OCI-LY3 (cell line): Measurements from ENCODE around the gene NEUROD2.

Experiments used
- H2AFZ ChIP-seq: fragments of 200-600, 300-600 bp; shearing (Covaris generic); 2 replicates; pipeline ENCODE4 v1.6.0; 2014; ENCODE audit warnings: antibody characterized with exemption, low read depth, low read length
- H3K27ac ChIP-seq: fragments of 200-600, 300-600 bp; sonication (generic); 2 replicates; pipeline ENCODE4 v1.5.1; 2014; ENCODE audit warnings: mild to moderate bottlenecking, low read length, moderate library complexity, mixed read lengths
- H3K27me3 ChIP-seq: fragments of 200-600, 300-600 bp; sonication (generic); 2 replicates; pipeline ENCODE4 v1.6.1; 2014; ENCODE audit warnings: low read depth, low read length, mixed read lengths
- H3K36me3 ChIP-seq: fragments of 200-600, 300-600 bp; sonication (generic); replicated peaks from 2 replicates; pipeline ENCODE3; 2014; ENCODE audit warnings: low read depth, low read length, mixed read lengths
- H3K4me1 ChIP-seq: fragments of 300-600, 200-600 bp; sonication (generic); 2 replicates; pipeline ENCODE4 v1.6.1; 2014; ENCODE audit warnings: low read length, mixed read lengths
- H3K4me2 ChIP-seq: fragments of 200-600, 300-600 bp; sonication (generic); 2 replicates; pipeline ENCODE4 v1.6.1; 2014; ENCODE audit warnings: low read length, mixed read lengths
- H3K4me3 ChIP-seq: fragments of 300-600, 200-600 bp; sonication (generic); 2 replicates; pipeline ENCODE4 v1.5.1; 2014; ENCODE audit warnings: antibody characterized with exemption, mild to moderate bottlenecking, low read length, moderate library complexity
- H3K79me2 ChIP-seq: fragments of 300-600, 200-600 bp; shearing (Covaris generic); 2 replicates; pipeline ENCODE4 v1.6.1; 2014; ENCODE audit warnings: mild to moderate bottlenecking, low read length, mixed read lengths
- H3K9ac ChIP-seq: fragments of 300-600, 200-600 bp; shearing (Covaris generic); 2 replicates; pipeline ENCODE4 v1.6.0; 2014; ENCODE audit warnings: mild to moderate bottlenecking, low read length, moderate library complexity
- H3K9me3 ChIP-seq: fragments of 200-600, 300-600 bp; shearing (Covaris generic); 2 replicates; pipeline ENCODE4 v1.6.1; 2014; ENCODE audit warnings: low read length, mixed read lengths; ENCODE audit not compliant: insufficient read depth
- H4K20me1 ChIP-seq: fragments of 200-600, 300-600 bp; sonication (generic); 2 replicates; pipeline ENCODE4 v1.6.1; 2016; ENCODE audit warnings: low read length, mixed read lengths; ENCODE audit not compliant: insufficient read depth
- CTCF ChIP-seq: fragments of 200-600, 300-600 bp; sonication (generic); IDR thresholded peaks from 2 replicates; pipeline ENCODE4 v1.5.1; 2014; ENCODE audit warnings: antibody characterized with exemption, low read length, low read depth
- EZH2phosphoT487 ChIP-seq: fragments of 200-600 bp; shearing (Covaris generic); IDR thresholded peaks from 2 replicates; pipeline ENCODE4 v1.6.1; 2018; ENCODE audit warnings: antibody characterized with exemption, mixed run types, low read depth

NEUROD2 gene

DNA sequence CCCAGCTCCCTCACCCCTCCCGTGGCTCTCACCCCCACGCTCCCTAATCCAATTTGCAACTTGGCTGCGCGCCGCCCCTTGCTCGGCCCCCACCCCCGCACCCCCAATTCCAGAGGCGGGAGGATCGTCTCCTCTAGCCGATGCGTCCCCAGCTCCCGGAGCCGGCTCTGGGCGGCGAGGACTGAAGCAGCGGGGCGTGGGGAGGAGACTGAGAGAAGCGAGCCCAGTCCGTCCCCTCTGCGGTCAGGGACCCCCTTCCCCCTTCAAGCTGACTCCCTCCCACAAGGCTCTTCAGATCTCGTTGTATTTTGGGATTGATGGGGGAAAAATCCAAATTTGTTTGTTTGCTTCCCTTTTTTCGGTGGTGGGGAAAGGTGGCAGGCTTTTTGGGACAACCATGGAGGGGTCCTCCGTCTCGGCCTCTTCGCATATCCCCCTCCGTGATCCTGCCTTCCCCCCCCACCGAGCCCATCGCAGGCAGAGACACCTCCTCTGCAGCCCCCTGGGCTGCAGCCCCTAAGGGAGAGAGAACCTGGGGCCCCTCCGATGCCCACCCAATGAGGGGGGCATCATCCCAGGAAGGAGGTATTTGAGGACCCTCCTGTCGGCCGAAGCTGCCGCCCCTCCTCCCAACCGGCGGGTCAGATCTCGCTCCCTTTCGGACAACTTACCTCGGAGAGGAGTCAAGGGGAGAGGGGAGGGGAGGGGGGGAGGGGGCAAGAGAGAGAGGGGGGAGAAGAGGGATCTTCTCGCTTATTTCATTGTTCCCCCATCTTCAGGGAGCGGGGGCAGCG, 466 bp downstream of the NEUROD2 start:
- Histone ChIP-seq H2AFZ (no peak overlapping the region), H3K9ac (no peak overlapping the region), H3K4me1 (peaks cover 17% of the 10 kb centered on the region), H3K4me3 (no peak overlapping the region), H3K4me2 (no peak overlapping the region), H3K27me3 (peaks cover 21% of the 10 kb centered on the region), H3K9me3 (no peaks in the 10 kb centered on the region), H4K20me1 (0 out of 2 replicates have a peak, but pooled peaks cover 3% of the 10 kb centered on the region), H3K27ac (no peak overlapping the region), H3K36me3 (no peaks in the 10 kb centered on the region), H3K79me2 (no peaks in the 10 kb centered on the region)
- TF ChIP-seq EZH2phosphoT487 (no peak), CTCF (no peak)

DNA sequence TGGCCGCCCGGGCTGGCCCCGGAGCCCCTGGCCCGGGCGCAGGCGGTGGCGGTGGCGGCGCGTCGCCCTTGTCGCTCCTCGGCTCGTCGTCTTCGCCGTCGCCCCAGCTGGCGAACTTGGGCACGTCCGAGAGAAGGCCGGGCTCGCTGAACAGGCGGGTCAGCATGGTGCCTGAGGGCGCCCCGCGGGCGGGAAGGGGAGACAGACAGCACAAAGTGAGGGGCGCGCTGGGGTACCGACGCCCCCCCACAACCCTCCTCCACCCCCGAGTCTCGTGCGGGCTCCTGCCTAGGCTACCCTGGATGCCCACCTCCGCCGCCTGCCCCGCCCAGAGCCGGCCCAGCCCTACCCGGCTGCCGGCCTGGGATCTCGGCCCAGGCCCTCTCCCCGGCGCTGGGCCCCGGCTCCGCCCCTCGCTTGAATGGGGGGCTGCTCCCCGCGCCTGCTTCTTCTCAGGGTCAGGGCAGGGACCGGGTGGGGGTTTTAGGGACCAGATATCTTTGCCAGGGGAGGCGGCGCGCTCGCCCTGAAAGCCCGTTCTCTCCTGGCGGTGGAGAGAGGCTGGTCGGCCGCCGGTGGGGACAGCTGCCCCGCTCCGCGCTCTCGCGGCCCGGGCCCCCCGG, 1.2 kb downstream of the NEUROD2 start:
- Histone ChIP-seq H3K27me3 (peaks cover 28% of the 10 kb centered on the region), H3K27ac (no peak overlapping the region), H3K9me3 (no peaks in the 10 kb centered on the region), H2AFZ (no peak overlapping the region), H3K9ac (no peak overlapping the region), H4K20me1 (0 out of 2 replicates have a peak, but pooled peaks cover 3% of the 10 kb centered on the region), H3K4me2 (no peak overlapping the region), H3K4me1 (peaks cover 17% of the 10 kb centered on the region), H3K36me3 (no peaks in the 10 kb centered on the region), H3K79me2 (no peaks in the 10 kb centered on the region), H3K4me3 (no peak overlapping the region)
- TF ChIP-seq CTCF, result no peak
- no peak for TF ChIP-seq EZH2phosphoT487

DNA sequence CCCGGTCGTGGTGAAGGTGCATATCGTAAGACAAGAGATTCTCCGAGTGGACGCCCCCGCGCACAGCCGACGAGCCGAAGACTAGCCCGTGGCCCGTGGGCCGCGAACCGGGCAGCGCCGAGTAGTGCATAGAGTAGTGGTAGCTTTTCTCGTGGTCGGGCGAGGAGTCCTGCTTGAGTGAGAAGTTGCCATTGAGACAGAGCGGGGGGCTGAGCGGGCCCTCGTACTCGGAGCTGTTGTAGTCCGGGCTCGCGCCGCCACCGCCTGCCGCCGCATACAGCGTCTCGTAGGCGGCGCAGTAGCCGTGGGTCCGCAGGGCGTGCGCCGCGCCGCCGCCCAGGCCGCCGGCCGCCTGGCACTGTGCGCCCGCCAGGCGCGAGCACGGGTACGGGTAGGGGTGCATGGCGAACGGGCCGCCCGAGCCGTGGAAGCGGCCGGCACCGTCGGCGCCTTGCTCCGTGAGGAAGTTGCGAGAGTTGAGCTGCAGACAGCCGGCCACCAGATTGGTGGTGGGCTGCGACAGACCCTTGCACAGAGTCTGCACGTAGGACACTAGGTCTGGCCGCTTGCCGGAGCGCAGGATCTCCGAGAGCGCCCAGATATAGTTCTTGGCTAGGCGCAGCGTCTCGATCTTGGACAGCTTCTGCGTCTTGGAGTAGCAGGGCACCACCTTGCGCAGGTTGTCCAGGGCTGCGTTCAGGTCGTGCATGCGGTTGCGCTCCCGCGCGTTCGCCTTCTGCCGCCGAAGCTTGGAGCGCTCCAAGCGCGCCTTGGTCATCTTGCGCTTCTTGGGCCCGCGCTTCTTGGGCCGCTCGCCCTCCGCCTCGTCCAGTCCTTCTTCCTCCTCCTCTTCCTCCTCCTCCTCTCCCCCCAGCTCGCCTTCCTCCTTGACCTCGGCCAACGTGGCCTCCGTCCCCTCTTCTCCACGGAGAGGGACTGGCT, 2.0 kb downstream of the NEUROD2 start:
- peaks cover 36% of the 10 kb centered on the region for H3K27me3 ChIP-seq
- H3K79me2 ChIP-seq, result no peaks in the 10 kb centered on the region
- no peak overlapping the region for H3K4me3 ChIP-seq
- H3K9ac ChIP-seq, result no peak overlapping the region
- H4K20me1 ChIP-seq, result 0 out of 2 replicates have a peak, but pooled peaks cover 3% of the 10 kb centered on the region
- H3K4me2 ChIP-seq, result no peak overlapping the region
- H3K36me3 ChIP-seq, result no peaks in the 10 kb centered on the region
- TF ChIP-seq CTCF (no peak), EZH2phosphoT487 (no peak)
- no peak overlapping the region for H3K27ac ChIP-seq
- H3K9me3 ChIP-seq, result no peaks in the 10 kb centered on the region
- peaks cover 17% of the 10 kb centered on the region for H3K4me1 ChIP-seq
- H2AFZ ChIP-seq, result no peak overlapping the region
